ENCODE measurements around the gene CRTC1. TPM values are rescaled to one million over a fixed set of nuclear protein-coding genes. Genes with fewer than 3 reads are reported as not detected.

CRTC1 gene
- total and polyA plus RNA-seq, 5 donors, result 9.2 to 15.1 (median 12.9) TPM

DNA sequence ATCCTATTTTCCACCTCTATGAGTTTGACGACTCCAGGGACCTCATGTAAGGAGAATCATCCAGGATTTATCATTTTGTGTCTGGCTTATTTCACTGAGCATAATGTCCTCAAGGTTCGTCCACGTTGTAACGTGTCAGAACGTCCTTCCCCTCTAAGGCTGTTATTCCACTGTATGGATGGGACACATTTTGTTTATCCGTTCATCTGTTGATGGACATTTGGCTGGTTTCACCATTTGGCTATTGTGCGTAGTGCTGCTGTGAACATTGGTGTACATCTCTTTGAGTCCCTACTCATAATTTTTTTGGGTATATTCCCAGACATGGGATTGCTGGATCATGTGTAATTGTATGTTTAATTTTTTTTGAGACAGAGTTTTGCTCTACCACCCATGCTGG, 21.5 kb downstream of the CRTC1 start:
- Histone ChIP-seq H3K27me3 (ENCODE audit: control insufficient read depth, insufficient read depth) (no peaks in the 10 kb centered on the region), H3K9me3 (ENCODE audit: control insufficient read depth, low read length) (no peaks in the 10 kb centered on the region), H3K4me1 (ENCODE audit: control insufficient read depth, insufficient read depth, low read length) (no peaks in the 10 kb centered on the region), H3K4me3 (ENCODE audit: low read length) (no peak overlapping the region), H3K27ac (ENCODE audit: low read length) (no peak overlapping the region)
- 75% methylated on average over 7 of the region's 7 CpGs for WGBS
- intact Hi-C loops (cut with DNase I), result no loop called here
- DNase-seq, result no peak
- ATAC-seq, result no peak

DNA sequence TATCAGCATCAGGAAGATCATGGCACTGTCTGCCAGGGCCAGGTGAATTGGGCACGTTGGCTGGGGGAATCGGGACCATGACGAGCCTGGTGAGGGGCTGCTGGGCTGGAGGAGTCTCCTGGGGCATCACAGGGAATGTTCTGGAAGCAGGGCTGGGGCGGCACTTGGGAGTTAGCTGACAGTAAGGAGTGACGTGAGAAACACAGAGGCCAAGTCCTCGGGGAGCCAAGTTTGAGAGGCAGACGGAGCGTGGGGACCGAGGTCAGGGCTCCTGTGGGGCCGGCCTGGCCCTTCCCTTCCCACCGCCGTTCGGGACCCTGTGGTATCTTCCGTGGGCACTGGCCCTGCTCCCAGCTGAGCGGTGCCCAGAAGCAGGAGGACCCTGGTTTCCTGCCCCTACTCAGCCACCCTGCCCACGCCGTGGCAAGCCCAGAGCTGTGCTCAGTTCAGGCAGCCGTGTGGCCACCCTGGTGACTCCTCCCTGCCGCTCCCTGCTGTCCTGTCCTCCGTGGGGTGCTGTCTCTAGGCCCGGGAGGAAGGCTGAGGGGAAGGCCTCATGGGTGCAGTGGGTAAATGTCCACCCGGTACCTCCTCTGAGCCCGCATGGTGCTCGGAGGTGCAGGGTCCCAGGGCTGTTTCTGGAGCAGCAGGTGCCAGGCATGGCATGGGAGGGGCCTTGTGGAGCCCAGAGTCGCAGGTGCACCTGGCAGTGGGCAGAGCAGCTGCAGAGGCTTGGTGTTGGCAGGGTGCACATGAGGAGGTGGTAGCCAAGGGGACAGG, 25.2 kb downstream of the CRTC1 start:
- Histone ChIP-seq H3K4me3 (ENCODE audit: low read length) (no peak overlapping the region), H3K4me1 (ENCODE audit: control insufficient read depth, insufficient read depth, low read length) (no peaks in the 10 kb centered on the region), H3K27me3 (ENCODE audit: control insufficient read depth, insufficient read depth) (no peaks in the 10 kb centered on the region), H3K27ac (ENCODE audit: low read length) (no peak overlapping the region), H3K9me3 (ENCODE audit: control insufficient read depth, low read length) (no peaks in the 10 kb centered on the region)
- DNase-seq, result peak in 1 of 3 donors; percentile 51
- WGBS, result 87% methylated on average over 25 of the region's 25 CpGs
- no peak for ATAC-seq
- intact Hi-C loops (cut with DNase I), result no loop called here

DNA sequence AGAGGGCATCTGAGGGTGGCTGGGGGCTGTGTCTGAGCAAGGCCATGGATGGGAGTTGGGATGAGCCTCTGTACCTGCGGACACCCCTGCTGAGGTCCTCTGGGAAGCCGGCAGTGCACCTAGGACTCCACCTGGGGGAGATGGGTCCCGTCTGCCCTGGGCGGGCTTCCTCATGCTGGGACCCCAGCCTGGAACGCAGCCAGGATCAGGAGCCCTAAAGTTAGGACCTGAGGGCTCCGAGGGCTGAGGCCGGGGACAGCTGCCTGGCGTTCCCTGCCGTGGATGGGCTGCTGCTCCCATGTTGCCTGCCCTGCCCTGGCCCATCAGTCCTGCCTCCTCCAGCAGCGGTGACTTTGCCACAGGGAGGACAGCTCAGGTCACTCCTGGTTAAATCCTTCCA, 26.1 kb downstream of the CRTC1 start:
- Histone ChIP-seq H3K4me3 (ENCODE audit: low read length) (no peak overlapping the region), H3K27ac (ENCODE audit: low read length) (no peak overlapping the region), H3K27me3 (ENCODE audit: control insufficient read depth, insufficient read depth) (no peaks in the 10 kb centered on the region), H3K9me3 (ENCODE audit: control insufficient read depth, low read length) (no peaks in the 10 kb centered on the region), H3K4me1 (ENCODE audit: control insufficient read depth, insufficient read depth, low read length) (no peaks in the 10 kb centered on the region)
- ATAC-seq (no peak), DNase-seq (peak in 1 of 3 donors; percentile 56)
- 94% methylated on average over 10 of the region's 10 CpGs for WGBS
- intact Hi-C loops (cut with DNase I), result no loop called here

DNA sequence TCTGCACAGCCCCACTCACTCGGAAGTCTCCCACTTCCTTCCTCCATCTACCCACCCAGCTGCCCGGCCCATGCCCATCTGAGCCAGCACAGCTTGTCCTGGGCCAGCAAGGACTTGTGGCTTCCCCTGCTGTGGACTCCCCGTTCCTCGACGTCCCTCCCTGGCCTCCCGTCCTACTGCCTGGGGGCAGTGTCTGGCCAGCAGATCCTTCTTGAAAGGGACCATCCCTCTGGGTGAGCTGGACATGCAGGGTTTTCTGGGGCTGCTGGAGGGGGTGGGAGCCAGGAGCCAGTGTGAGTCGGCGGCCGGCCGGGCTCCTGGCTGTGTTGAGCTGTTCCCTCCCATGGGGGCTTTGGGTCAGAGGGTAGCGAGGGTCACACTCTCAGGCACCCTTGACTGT, 26.7 kb downstream of the CRTC1 start:
- Histone ChIP-seq H3K9me3 (ENCODE audit: control insufficient read depth, low read length) (no peaks in the 10 kb centered on the region), H3K27ac (ENCODE audit: low read length) (no peak overlapping the region), H3K4me3 (ENCODE audit: low read length) (no peak overlapping the region), H3K4me1 (ENCODE audit: control insufficient read depth, insufficient read depth, low read length) (no peaks in the 10 kb centered on the region), H3K27me3 (ENCODE audit: control insufficient read depth, insufficient read depth) (no peaks in the 10 kb centered on the region)
- DNase-seq (peak in 1 of 3 donors; percentile 51), ATAC-seq (no peak)
- 71% methylated on average over 11 of the region's 11 CpGs for WGBS
- intact Hi-C loops (cut with DNase I), result no loop called here

DNA sequence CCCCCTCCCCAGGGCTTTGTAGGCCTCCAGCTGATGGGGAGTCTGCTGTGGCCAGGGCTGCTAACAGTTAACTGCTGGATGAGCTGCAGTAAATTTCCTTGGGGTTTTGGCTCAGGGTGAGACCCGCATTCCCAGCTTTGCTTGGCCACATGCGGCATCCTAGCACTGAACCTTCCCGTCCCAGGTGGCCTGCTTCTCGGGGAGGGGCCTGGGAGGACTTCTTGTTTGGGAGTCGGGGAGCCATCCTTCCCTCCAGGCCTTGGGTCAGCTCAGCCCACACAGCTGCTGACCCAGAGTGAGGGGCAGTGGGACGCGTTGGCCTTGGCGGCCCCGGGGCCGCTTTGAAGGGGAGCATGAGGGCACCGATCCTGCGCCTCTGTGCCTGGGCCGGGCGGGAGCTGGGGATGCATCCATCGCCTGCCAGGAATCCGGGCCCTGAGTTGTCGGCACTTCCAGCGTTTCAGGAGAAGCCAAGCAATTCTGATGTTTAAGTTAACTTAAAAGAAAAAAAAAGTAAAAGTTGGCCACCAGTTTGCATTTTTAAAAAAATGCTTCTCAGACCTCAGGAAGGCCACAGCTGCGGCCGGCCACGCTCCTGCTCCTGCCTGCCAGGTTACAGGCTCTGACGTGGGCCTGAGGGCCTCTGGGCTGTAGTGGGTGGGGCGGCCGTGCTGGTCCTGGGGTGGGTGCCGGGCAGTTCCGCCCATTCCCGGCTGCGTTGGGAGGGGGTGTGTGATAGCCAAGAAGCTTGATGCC, 27.7 kb downstream of the CRTC1 start:
- H3K9me3 ChIP-seq (ENCODE audit: control insufficient read depth, low read length), result no peaks in the 10 kb centered on the region
- H3K4me3 ChIP-seq (ENCODE audit: low read length), result no peak overlapping the region
- intact Hi-C loops (cut with DNase I), result no loop called here
- DNase-seq, result peak; percentile 90 to 94 (median 92)
- H3K27ac ChIP-seq (ENCODE audit: low read length), result no peak overlapping the region
- ATAC-seq, result peak; percentile 84 to 88
- H3K27me3 ChIP-seq (ENCODE audit: control insufficient read depth, insufficient read depth), result no peaks in the 10 kb centered on the region
- H3K4me1 ChIP-seq (ENCODE audit: control insufficient read depth, insufficient read depth, low read length), result no peaks in the 10 kb centered on the region
- 61% methylated on average over 28 of the region's 28 CpGs for WGBS

DNA sequence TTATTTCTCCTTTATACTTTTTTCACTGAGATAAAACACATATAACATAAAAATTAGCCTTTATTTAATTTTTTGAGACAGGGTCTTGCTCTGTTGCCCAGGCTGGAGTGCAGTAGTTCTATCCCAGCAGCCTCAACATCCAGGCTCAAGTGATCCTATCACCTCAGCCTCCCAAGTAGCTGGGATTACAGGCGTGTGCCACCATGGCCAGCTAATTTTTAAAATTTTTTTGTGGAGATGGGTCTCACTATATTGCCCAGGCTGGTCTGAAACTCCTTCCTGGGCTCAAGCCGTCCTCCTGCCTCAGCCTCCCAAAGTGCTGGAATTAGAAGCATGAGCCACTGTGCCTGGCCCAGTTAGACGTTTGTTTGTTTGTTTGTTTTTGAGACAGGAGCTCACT, 28.4 kb downstream of the CRTC1 start:
- Histone ChIP-seq H3K27ac (ENCODE audit: low read length) (no peak overlapping the region), H3K4me1 (ENCODE audit: control insufficient read depth, insufficient read depth, low read length) (no peaks in the 10 kb centered on the region), H3K9me3 (ENCODE audit: control insufficient read depth, low read length) (no peaks in the 10 kb centered on the region), H3K27me3 (ENCODE audit: control insufficient read depth, insufficient read depth) (no peaks in the 10 kb centered on the region), H3K4me3 (ENCODE audit: low read length) (no peak overlapping the region)
- ATAC-seq, result no peak
- DNase-seq, result no peak
- intact Hi-C loops (cut with DNase I), result no loop called here
- WGBS, result 90% methylated on average over 3 of the region's 3 CpGs

DNA sequence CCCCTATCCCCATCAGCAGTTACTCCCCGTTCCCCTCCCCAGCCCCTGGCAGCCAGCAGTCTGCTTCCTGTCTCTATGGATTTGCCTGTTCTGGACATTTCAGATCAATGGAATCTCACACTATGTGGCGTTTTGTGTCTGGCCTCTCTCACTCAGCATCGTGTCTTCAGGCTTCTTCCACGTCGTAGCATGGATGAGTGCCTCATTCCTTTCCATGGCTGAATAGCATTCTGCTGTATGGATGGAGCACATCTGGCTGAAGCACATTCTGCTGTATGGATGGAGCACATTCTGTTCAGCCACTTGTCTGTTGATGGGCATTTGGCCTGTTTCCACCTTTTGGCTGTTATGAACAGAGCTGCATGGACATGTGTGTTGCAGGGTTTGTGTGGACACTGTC, 29.5 kb downstream of the CRTC1 start:
- no peaks in the 10 kb centered on the region for H3K4me1 ChIP-seq (ENCODE audit: control insufficient read depth, insufficient read depth, low read length)
- H3K27ac ChIP-seq (ENCODE audit: low read length), result no peak overlapping the region
- H3K4me3 ChIP-seq (ENCODE audit: low read length), result no peak overlapping the region
- no peaks in the 10 kb centered on the region for H3K9me3 ChIP-seq (ENCODE audit: control insufficient read depth, low read length)
- DNase-seq (peak in 1 of 3 donors; percentile 72), ATAC-seq (peak; percentile 8 to 34)
- intact Hi-C loops (cut with DNase I), result no loop called here
- WGBS, result 40% methylated on average over 5 of the region's 5 CpGs
- no peaks in the 10 kb centered on the region for H3K27me3 ChIP-seq (ENCODE audit: control insufficient read depth, insufficient read depth)

DNA sequence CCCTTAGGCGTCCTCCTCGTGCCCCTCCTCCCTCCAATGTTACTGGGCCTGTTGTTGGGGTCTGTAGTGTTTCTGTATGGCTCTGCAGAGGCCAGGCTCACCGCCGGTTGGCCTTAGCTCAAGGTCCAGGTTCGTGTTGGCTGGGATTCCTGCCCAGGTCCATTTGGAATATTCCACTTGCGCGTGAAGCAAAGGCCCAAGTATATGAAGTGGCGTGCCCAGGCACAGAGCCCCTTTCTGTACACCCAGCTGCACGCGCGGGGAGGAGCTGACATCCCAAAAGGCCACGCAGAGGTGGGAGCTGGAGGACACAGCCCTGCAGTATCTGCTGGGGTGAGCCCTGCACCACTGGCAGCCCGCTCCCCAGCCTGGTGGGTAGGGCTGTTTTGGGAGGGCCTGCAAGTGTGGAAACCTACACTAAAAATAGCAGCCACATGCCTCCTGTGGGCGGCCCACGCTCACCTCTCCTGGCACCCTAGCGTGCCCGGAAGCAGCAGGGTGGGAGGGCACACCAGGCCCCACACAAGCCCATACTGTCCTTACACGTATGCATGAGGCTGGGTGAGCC, 30.2 kb downstream of the CRTC1 start:
- intact Hi-C loops (cut with DNase I), result no loop called here
- no peak overlapping the region for H3K4me3 ChIP-seq (ENCODE audit: low read length)
- no peaks in the 10 kb centered on the region for H3K9me3 ChIP-seq (ENCODE audit: control insufficient read depth, low read length)
- no peak for ATAC-seq
- no peaks in the 10 kb centered on the region for H3K4me1 ChIP-seq (ENCODE audit: control insufficient read depth, insufficient read depth, low read length)
- no peaks in the 10 kb centered on the region for H3K27me3 ChIP-seq (ENCODE audit: control insufficient read depth, insufficient read depth)
- H3K27ac ChIP-seq (ENCODE audit: low read length), result no peak overlapping the region
- DNase-seq, result peak in 1 of 3 donors; percentile 40
- WGBS, result 76% methylated on average over 18 of the region's 18 CpGs

DNA sequence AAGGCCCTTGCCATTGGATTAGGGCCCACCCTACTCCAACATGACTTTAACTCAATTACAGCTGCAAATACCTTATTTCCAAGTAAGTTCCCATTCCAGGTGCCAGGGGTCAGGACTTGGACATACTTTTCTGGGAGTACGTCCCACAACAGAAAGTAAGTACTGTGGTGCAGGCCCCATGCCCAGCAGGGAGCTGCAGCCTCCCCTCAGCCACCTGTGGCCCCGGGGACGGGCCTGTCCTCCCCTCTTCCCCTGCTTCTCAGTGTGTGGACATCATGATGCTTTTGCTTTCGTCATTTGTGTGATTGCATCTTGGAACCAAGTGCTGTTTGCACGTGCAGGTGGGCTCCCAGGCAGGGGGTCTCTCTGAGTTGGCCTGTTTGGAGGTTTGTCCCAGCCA, 31.9 kb downstream of the CRTC1 start:
- WGBS, result 89% methylated on average over 5 of the region's 5 CpGs
- Histone ChIP-seq H3K27ac (ENCODE audit: low read length) (no peak overlapping the region), H3K9me3 (ENCODE audit: control insufficient read depth, low read length) (no peaks in the 10 kb centered on the region), H3K4me1 (ENCODE audit: control insufficient read depth, insufficient read depth, low read length) (no peaks in the 10 kb centered on the region), H3K27me3 (ENCODE audit: control insufficient read depth, insufficient read depth) (no peaks in the 10 kb centered on the region), H3K4me3 (ENCODE audit: low read length) (no peak overlapping the region)
- no peak for ATAC-seq
- peak in 1 of 3 donors; percentile 26 for DNase-seq
- intact Hi-C loops (cut with DNase I), result no loop called here

DNA sequence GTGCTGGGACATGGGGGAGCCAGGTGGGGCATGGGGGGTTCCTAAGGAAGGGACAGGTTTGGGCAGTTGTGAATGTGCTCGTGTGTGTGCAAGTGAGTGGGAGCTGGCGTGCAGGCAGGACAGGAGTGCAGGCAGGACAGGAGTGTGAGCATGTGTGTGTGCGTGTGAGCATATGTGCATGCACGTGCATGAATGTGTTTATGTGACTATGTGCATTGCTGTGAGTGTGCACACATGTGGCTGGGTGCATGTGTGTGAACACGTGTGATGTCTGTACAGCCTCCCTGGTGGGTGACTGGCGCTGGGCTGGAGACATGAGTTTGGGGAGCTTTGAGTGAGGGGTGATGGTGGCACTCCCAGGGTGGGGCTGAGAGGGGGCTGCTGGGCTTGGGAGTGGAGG, 33.4 kb downstream of the CRTC1 start:
- peak in 1 of 3 donors; percentile 13 for DNase-seq
- H3K4me3 ChIP-seq (ENCODE audit: low read length), result no peak overlapping the region
- intact Hi-C loops (cut with DNase I), result no loop called here
- no peaks in the 10 kb centered on the region for H3K9me3 ChIP-seq (ENCODE audit: control insufficient read depth, low read length)
- H3K27me3 ChIP-seq (ENCODE audit: control insufficient read depth, insufficient read depth), result no peaks in the 10 kb centered on the region
- no peak overlapping the region for H3K27ac ChIP-seq (ENCODE audit: low read length)
- ATAC-seq, result no peak
- H3K4me1 ChIP-seq (ENCODE audit: control insufficient read depth, insufficient read depth, low read length), result no peaks in the 10 kb centered on the region
- WGBS, result 95% methylated on average over 6 of the region's 6 CpGs

DNA sequence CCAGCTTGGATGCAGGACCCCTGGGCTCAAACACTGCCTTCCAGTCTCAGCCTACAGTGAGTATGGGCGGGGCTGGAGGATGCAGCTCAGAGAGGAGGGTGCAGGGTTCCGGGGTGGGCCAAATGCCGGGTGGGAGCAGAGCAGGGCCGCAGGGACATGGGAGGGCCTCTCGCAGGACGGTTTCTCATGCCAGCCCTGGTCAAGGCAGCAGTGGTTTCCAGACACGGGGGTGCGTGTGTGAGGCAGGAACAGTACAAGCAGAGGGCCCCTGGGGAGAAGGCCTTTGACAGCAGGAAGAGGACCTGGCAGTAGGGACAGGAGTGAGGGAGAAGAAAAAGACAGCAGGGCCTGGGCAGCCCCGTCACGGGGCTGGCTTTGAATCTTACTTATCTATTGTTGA, 34.1 kb downstream of the CRTC1 start:
- 52% methylated on average over 10 of the region's 10 CpGs for WGBS
- DNase-seq (peak in 2 of 3 donors; percentile 43 to 60), ATAC-seq (peak in 1 of 2 donors; percentile 22)
- H3K9me3 ChIP-seq (ENCODE audit: control insufficient read depth, low read length), result no peaks in the 10 kb centered on the region
- no peak overlapping the region for H3K4me3 ChIP-seq (ENCODE audit: low read length)
- no peak overlapping the region for H3K27ac ChIP-seq (ENCODE audit: low read length)
- intact Hi-C loops (cut with DNase I), result no loop called here
- no peaks in the 10 kb centered on the region for H3K27me3 ChIP-seq (ENCODE audit: control insufficient read depth, insufficient read depth)
- H3K4me1 ChIP-seq (ENCODE audit: control insufficient read depth, insufficient read depth, low read length), result no peaks in the 10 kb centered on the region

All from right cardiac atrium (tissue), 5 donors.